ENCODE results near the gene AIG1.

AIG1 gene

DNA sequence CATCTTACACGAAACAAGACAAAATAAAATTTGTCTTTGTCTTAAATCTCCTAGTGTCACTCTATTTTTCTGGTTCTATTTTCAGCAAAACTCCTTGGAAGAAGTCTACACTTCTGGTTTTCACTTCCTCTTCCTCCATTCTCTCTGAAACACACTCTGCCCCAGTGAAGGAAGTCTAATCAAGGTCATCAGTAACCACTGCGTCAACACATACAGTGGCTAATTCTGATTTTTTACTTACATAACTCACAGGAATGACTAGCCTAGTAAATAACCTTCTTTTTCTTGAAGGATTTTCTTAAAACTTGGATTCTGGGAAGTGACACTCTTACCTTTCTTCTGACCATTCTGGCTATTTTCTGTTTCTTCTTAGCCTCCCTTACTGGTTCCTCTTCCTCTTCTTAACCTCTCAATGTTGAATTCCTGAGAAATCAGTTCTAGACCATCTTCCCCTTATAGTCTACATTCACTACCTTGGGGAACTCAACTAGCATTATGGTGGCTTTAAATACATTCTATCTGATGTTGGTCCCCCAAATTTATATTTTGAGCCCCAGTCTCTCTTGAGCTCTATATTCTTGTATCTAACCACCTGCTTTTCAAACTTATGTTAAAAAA, 37.5 kb downstream of the AIG1 start:
- no peak for DNase-seq

DNA sequence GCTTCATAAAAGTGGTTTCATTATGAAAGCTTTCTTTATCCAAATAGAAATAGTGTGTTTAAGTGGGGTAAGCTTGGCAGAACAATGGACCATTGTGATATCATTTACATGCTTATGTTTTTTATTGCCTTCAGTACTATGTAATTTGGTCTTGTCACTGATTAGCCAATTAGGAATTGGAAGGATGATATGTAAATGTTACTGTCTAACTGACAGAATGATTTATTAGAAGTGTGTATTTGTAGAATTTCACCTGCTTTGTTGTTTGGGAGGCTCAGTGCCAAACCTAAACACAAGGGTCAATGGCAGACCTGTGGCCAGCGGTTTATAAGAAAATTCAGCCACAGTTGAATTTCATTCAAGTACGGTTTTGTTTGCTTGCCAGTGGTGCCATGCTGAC, 39.0 kb downstream of the AIG1 start:
- DNase-seq, result no peak

DNA sequence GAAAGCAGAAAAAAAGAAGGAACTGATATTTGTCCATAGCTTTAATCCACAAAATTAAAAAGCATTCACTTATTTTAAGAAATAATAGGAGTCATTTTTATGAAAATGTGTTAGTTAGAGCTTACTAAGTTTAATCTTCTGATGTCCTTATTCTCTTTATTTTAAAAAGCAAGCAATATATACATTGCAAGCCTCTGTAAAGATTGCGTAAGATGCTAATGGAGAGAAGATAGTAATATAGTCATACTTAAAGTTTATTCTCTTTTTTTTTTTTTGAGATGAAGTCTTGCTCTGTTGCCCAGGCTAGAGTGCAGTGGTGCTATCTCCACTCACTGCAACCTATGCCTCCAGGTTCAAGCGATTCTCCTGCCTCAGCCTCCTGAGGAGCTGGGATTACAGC, 39.7 kb downstream of the AIG1 start:
- no peak for DNase-seq

DNA sequence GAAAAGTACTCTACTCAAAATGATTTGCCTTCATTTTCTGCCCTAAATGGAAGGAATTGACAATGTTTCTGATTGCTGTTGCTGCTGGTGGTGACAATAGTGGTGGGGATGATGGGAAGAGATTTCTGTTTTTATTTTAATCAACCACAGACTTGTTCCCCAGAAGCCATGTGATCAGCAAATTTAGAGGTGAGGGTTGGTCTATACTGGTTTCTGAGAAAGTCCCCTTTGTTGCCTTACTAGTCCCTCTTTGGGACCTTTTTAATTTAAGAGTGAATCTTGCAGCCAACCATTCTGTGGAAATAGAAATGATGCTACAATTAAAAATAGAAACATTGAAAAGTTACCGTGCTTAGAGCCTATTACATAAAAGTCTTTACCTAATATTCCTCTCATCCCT, 43.2 kb downstream of the AIG1 start:
- DNase-seq, result no peak

DNA sequence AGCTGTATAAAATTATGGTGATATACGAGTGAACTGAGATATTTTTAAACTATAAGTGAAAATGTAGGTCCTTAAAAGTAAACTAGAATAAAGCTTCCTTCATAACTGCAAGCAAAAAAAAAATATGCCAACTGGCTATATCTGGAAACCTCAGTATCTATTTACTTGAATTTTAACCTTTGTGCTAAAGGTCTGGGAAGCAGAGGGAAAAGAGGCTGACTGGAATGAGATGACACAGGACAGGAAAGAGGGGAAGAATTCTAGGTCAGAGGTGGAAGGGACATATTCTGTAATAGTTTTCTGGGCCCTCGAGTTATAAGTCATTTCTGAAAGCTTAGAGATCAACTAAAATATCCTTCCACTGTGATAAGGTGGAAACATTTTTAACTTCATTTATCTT, 46.8 kb downstream of the AIG1 start:
- DNase-seq, result no peak

DNA sequence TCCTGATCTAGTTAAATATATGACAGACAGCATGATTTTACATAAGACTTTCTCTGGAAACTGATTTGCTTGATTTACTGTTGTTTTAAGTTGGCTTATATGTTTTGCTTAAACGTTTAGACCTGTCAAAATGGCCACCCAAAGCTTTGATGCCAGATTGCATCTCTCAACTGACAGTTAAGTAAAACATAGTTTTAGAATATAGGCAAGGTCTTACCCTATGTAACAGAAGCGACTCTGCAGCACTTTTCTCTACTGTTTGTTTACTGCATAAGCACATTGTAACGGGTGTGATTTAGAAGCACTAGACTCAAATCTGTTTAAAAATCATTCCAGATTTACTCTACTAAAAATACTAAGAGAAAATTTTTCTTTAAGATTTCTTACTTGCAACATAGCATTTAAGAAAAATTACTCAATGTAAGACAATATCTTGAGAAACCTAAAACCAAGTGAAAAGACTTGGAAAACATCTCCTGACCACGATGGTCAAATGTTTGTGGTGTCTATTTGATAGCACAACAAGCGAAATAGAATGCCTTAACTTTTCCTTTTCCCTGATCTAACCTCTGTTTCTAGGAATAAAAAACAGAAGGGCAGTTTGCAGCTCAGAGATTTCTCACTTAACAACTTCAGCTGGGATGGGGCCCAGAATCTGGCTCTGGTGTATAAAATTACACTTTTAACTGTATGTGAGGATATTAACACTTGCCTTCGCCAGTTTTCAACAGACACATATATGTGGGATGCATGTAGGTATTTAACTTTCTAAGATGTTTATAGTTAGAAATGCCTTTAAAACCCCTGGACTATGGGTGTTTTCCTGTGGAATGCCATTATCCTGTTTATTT, 47.4 kb downstream of the AIG1 start:
- DNase-seq, result no peak

DNA sequence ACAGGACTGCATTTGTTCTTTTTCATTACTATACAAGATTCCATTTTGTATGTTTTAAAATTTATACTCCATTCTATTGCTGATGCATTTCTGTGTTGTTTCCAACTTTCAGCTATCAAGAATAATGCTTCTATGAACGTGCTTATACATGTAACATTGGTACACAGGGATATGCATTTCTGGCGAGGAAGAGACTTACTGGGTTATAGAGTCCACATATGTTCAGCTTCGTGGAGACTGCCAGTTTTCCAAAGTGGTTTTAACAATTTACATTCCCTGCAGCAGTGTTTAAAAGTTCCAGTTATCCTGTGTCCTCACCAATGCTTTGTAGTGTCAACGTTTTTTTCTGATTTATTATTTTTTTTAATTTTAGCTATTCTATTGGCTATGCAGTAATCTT, 48.5 kb downstream of the AIG1 start:
- no peak for DNase-seq

DNA sequence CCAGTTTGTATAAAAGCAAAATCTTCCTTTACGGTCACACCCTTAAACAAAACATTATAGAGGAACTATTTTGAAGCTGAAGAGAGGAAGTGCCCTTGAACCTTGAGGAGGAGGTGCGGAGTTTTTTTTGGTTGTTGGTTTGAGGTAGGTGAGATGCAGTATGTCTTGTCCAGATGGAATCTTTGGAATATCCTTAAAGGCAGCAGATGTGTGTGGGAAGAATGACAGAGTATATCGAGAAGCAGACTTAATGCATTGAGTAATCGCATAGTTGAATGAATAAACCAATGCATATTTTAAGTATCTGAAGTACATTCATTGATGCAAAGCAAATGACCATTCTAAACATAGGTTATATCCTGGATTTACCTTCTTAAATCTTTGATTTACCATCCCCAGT, 49.9 kb downstream of the AIG1 start:
- DNase-seq, result no peak

DNA sequence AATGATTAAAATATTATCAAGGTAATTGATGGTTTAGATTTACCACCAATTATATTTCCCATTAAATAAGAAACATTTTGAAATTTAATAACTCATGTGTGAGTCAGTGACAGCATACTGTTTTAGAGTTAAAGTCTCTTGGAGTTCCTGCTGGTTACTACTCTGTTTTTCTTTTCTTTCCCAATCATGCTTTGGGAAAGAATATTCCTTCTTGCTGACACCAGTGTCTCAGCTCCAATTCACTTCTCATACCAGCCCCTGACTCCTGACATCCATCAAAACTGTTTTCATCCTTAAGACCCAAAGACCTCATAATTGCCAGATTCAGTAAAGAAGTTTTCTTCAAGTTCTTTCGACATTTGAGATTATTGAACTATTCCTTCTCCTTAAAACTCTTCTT, 50.3 kb downstream of the AIG1 start:
- no peak for DNase-seq

DNA sequence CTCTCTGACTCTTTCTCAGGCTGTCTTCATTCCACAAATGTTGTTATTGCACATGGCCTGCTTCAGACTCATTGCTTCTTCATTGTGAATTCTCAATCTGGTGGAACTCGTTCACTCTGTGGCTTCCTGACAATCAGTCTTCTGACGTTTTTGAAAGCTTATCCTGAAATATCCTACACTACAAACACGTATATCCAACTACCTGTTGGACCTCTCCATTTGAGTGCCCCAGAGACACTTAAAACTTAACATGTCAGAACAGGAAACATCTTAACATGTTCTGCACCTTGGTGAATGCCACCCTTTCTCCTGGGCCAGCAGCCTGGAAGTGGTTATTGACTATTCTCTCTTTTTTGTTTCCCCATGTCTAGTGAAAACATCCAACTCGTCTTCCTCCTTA, 50.8 kb downstream of the AIG1 start:
- DNase-seq, result no peak

DNA sequence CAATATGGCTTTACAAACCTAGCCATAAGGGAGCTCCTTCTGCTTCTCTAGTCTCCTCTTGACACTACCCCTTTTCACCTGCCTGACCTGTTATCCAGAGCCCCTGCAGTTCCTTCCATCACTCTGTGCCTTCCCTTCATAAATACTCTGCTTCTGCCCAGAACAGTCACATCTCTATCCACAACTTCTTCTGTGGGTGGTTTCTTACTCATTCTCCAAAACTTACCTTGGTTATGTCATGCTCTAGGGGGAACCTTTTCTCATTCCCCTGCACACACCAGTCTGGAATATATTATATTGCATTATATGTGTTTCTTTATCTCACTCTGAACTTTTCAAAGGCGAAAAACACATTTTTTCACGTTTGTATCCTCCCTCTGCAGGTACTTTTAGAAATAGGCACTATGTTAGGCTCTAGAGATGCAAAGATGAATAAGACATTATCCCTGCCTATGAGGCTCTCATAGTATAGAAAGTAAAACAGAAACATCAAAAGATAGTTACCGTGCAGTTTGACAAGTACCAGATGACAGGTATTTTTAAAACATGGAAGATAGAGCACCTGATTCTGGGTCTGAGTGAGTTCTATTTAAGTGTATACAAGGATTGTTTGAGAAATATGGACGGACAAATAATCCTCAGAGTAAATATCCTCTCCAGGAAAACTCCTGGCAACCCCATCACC, 51.5 kb downstream of the AIG1 start:
- DNase-seq, result no peak

DNA sequence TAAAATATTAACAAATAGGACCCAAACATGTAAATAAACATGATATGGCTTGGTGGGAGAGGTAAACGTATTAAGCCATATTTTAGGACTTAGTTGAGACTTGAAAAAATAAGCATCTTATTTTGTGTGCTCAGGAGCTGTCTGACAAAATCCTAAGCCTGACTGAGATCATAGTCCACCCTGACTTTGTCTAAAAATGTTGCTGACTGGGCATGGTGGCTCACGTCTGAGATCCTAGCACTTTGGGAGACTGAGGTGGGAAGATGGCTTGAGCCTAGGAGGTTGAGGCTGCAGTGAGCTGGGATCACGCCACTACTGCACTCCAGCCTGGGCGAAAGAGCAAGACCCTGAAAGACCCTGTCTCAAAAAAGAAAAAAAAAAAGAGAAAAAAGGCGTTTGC, 52.1 kb downstream of the AIG1 start:
- DNase-seq, result no peak

DNA sequence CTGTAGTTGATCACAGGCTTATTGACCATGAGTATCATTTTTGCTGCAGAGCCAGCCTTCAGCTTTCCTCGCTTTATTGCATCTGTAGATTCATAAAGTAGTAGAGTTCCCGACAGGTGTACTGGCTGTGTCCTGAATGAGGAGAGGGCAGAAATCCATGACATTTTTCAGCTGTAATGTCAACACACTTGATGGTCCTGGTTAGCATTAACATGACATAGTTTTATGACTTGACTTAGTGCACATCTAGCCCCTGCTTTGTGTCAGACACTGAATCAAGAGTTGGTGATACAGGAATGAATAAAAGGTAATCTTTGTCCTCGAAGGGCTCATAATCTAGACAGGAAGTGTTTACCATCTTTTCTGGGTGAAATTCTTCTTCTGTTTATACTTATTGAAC, 55.0 kb downstream of the AIG1 start:
- no peak for DNase-seq

DNA sequence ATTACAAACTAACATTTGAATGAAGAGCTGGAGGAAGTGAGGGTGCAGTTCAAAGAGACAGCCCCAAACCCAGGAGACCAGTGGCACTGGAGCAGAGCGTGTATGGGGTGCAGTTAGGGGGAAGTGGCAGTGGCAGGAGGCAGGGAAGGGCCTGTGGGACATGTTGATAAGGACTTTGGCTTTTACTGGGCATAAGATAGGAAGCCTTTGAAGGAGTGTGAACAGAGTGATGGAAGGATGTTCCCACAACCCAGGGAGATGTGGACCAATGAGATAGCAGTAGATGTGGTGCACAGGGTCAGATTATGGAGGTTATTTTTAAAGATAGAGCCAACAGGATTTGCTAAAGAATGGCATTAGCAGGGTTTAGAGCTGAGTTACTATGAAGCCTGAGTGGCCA, 56.4 kb downstream of the AIG1 start:
- DNase-seq, result no peak

DNA sequence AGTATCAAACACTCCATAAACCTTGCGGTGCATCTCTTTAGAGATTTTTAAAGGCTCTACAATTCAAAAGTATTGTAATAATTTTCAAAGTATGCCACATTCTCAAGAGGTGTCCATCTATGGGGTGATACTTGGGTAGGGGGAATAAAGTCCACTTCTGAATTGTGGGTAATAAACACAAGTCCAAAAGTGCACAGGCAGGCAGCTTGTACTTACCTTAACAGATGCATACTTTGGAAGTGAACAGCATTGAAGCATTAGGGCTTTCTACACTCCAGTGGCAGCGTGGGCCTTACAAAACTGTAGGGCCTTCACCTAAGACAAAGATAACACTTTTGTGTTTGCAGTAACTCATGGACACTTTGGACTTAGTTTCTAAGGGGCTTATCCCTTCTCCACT, 58.6 kb downstream of the AIG1 start:
- no peak for DNase-seq

DNA sequence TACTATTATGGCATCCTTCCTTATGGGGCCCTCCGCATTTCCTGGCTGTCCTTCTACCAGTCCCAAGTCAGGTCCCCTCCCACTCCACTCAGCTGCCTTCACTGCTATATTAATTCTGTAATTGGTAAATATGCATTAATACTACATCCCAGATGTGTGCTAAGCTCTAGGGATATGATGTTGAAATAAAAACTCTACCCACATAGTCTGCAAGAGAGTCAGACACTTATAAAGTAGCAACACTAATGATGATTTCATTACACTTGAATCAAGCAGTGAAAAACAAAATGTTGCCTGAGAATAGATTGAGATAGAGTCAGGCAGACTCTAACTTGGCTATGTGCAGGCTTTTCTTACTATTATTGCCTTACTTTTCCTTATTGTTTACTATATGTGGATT, 62.4 kb downstream of the AIG1 start:
- DNase-seq, result no peak

DNA sequence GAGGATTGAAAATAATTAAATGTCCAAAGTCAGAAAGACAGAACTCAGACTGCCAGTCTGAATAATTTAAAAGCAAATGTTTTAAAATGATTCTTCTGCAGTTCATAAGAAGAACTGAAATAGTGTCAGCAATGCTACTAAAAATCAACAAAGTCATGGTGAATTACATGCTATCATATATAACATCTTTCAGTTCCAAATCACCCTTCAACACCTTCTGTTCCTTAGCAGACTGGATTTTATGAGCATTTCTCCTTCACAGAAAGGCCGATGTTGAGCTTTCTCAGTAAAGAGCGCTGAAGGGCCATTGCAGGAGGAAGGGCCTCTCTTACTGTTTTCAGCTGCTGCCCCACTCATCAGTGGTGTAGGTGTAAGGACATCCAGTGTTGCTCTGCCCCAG, 63.3 kb downstream of the AIG1 start:
- no peak for DNase-seq

DNA sequence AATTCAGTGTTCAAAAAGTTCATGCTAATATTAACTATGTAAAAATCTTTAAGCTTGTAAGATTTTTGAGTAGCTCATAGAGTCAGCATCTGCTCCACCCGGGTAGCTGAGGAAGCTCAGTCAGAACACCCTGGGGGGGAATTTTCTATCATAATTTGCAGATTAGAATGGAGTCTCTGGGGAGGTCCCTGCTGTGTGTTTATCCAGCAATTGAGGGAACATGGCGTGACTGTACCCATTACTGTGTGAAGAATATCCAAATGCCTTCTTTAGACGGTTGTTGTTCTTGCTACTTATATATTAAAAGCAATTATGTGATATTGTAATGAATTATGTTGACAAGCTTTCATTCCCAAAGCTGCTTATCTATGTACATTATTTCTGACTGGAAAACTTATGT, 64.8 kb downstream of the AIG1 start:
- no peak for DNase-seq

DNA sequence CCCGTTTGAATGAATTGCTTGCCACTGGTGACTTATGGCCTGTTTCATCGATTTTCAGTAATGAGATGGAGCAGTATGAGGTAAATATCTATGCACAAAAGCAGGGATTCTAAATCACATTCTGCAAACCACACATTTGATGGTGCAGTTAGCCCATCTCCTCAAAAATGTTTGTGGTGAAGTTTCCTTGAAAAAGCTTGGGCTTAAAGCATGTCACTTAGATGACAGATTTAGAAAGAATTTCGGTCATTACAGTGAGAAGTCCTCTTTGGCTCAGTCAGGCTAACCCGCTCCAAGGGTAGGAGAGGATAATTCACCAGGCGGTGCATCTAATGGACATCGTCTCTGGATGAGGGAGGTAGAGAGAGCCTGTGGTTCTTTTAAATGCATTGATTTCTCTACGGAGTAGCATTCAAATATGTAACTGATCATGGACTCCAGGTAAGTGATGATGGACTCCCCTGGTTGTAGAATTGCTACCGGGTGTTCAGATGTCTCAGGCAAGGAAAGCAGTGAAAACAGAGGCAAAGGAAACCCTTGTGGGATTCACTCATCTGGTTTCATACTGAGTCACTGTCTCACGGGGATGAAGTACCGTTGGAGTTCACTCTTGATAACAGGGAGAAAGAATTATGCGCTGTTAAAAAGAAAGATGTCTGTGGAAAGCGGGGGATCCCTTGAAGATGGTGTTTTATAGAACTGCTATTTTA, 65.3 kb downstream of the AIG1 start:
- no peak for DNase-seq

DNA sequence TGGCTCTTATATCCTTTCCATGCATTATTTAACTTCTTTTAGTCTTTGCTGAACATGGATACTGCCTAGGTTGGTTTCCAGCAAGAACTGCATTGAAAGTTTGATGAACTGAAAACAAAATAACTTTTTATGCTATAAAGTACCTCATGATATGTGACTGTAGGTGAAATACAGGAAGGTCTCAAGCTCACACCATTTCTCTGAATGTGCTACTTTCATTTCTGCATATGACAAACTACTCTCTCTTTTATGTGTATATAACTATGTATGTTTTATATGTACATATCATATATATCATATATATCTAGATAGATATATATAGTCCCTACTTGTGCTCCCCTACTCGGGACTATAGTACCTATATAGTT, 65.9 kb downstream of the AIG1 start:
- DNase-seq, result no peak

DNA sequence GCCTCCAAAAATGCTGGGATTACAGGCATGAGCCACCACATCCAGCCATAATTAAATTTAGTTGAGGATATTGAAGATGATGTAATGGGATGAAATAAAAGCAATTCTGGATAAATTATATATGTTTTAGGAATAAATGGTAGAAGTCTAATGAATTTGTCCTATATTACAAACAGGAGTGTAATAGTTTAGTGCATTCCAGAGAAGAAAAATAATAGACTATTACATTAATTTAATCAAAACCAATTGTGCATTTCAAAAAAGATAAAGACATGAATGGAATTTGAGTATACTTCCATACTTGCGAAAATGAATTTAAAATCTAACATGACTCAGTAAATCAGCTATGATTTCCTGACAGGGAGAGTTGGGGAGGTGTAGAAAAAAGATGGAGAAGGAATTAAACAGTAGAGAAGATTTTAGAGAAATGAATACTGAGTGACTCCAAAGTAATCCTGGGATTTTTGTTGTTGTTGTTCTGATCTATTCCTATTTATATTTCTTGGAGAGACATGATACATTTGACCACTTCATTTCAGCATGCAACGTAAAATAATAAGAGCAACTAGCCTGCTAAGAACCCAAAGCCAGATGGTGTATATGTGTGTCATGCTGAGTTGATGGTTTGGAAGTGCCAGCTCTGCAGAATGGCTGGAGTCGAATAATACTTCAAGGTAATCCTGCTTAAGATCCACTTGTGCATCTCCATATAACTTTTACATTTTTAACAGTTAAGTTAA, 67.4 kb downstream of the AIG1 start:
- DNase-seq, result no peak

DNA sequence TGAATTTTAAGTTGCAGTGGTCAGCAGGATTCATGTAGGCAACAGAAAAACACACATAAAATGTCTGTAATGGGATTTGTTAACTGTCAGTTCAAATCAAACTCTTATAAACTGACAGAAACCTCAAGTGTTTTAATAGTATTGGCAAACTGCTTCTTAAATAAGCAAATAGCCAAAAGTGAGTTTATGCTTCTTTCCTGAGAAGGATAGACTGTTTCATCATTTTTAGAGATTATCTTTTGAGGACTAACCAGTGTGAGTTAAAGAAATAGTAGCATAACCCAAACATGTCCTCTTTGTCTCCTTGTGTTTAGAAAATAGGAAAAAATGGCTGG, 68.0 kb downstream of the AIG1 start:
- no peak for DNase-seq

DNA sequence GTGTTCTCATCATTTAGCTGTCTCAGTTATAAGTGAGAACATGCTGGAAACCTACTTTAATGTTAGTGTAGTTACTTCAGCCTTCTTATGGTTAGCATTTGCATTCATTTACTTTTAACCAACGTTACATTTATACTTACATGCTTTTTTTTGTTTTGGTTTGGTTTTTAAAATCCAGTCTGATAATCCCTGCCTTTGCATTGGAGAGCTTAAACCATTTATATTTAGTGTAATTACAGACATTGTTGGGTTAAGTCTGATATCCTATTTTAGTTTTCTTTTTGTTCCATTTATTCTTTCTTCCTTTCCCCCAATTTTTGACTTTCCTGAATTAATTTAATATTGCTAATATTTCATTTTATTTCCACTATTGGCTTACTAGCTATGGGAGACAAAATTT, 70.2 kb downstream of the AIG1 start:
- no peak for DNase-seq
